CD4-positive, alpha-beta memory T cell (primary cell): ENCODE data around the gene P2RY2. TPM values are rescaled to one million over a fixed set of nuclear protein-coding genes. Genes with fewer than 3 reads are reported as not detected.

Experiments used
- CTCF ChIA-PET: fragments of 350-600 bp; sonication (Branson Sonifier 250); formaldehyde crosslinking; loops from one replicate; lab custom pipeline; 2021; ENCODE audit warnings: inconsistent platforms; ENCODE audit not compliant: partially characterized antibody; lab: Charles Lee
- POLR2A ChIA-PET: fragments of 350-600 bp; sonication (Branson Sonifier 250); formaldehyde crosslinking; loops from one replicate; lab custom pipeline; 2021; ENCODE audit not compliant: partially characterized antibody; lab: Charles Lee
- DNase-seq, 5 donors: peaks; one replicate each; pipeline versions ENCODE4 v3.0.0 to v3.0.0-alpha.2; 2020 to 2022; ENCODE audit warnings: mixed read lengths in 1 of 5
- H3K27ac ChIP-seq: one replicate; pipeline ENCODE4 v1.7.0; 2013; ENCODE audit warnings: low read depth, low read length
- H3K27me3 ChIP-seq: 2 replicates; pipeline ENCODE4 v1.7.0; 2013; ENCODE audit warnings: mild to moderate bottlenecking, low read length, moderate library complexity; ENCODE audit not compliant: insufficient read depth
- H3K36me3 ChIP-seq: 2 replicates; pipeline ENCODE4 v1.7.0; 2013; ENCODE audit warnings: mild to moderate bottlenecking, low read length, moderate library complexity; ENCODE audit not compliant: insufficient read depth
- H3K4me1 ChIP-seq: 2 replicates; pipeline ENCODE4 v1.7.0; 2013; ENCODE audit warnings: mild to moderate bottlenecking, low read length, moderate library complexity; ENCODE audit not compliant: insufficient read depth
- H3K4me3 ChIP-seq, 2 donors: one replicate each; pipeline ENCODE4 v1.7.0; 2013; ENCODE audit warnings: low read length in 2 of 2, mild to moderate bottlenecking in 1 of 2
- H3K9me3 ChIP-seq, 2 donors: one replicate each; pipeline ENCODE4 v1.7.0; 2013; ENCODE audit warnings: low read length in 2 of 2, control low read depth in 1 of 2; ENCODE audit not compliant: control insufficient read depth in 1 of 2
- H3K27ac Mint-ChIP-seq, 7 donors: one replicate each; pipeline ENCODE4 v1.8.0; 2020 to 2021; ENCODE audit warnings: mixed read lengths in 7 of 7, mild to moderate bottlenecking in 6 of 7, inconsistent platforms in 3 of 7, moderate library complexity in 3 of 7
- H3K27me3 Mint-ChIP-seq, 2 donors: one replicate each; pipeline ENCODE4 v1.8.0; 2020 to 2021; ENCODE audit warnings: mixed read lengths in 2 of 2
- H3K36me3 Mint-ChIP-seq, 2 donors: one replicate each; pipeline ENCODE4 v1.8.0; 2020 to 2021; ENCODE audit warnings: mixed read lengths in 2 of 2, inconsistent platforms in 1 of 2, mild to moderate bottlenecking in 1 of 2
- H3K4me1 Mint-ChIP-seq, 4 donors: one replicate each; pipeline ENCODE4 v1.8.0; 2020 to 2021; ENCODE audit warnings: mixed read lengths in 4 of 4, mild to moderate bottlenecking in 1 of 4
- H3K4me3 Mint-ChIP-seq, 8 donors: one replicate each; pipeline ENCODE4 v1.8.0; 2020 to 2021; ENCODE audit warnings: mixed read lengths in 8 of 8, mild to moderate bottlenecking in 7 of 8, moderate library complexity in 6 of 8, inconsistent platforms in 3 of 8
- H3K9me3 Mint-ChIP-seq, 8 donors: one replicate each; pipeline ENCODE4 v1.8.0; 2020 to 2021; ENCODE audit warnings: mixed read lengths in 8 of 8, mild to moderate bottlenecking in 5 of 8, inconsistent platforms in 3 of 8, moderate library complexity in 1 of 8
- intact Hi-C: fragments of 100-400 bp; cut with micrococcal nuclease; formaldehyde crosslinking; loops from one replicate; pipeline ENCODE4 v1.15.1; 2023
- polyA plus RNA-seq, 2 donors: library from polyadenylated mRNA; unstranded; fragments of 300-500 nt; fragmentation: Illumina TruSeq; gene quantifications; one replicate each; pipeline ENCODE4 v1.2.3, GENCODE V29; 2021
- total RNA-seq, 2 experiments: library from RNA; stranded (reverse); gene quantifications; one replicate each; pipeline ENCODE4 v1.2.3, GENCODE V29; 2021

P2RY2 gene
- total and polyA plus RNA-seq, 4 experiments from 2014 or later, result not detected

- CTCF ChIA-PET, result no interaction called here
- Histone ChIP-seq H3K36me3 (no peaks in the 10 kb centered on the region), H3K9me3 (no peaks in the 10 kb centered on the region), H3K27ac (no peak overlapping the region), H3K4me1 (peaks cover 10% of the 10 kb centered on the region), H3K27me3 (no peaks in the 10 kb centered on the region), H3K4me3 (no peak overlapping the region)
- Mint-ChIP-seq H3K27ac (peak overlapping the region in 1 of 7 donors; percentile 80), H3K27me3 (peaks cover 0 to 3% of the 10 kb centered on the region in 2 donors), H3K9me3 (no peaks in the 10 kb centered on the region), H3K4me1 (peaks cover 0 to 9% (median 3%) of the 10 kb centered on the region in 4 donors), H3K4me3 (no peak overlapping the region), H3K36me3 (no peaks in the 10 kb centered on the region)
- no peak for DNase-seq
- POLR2A ChIA-PET, result interaction anchor here (1.3 kb wide), 1 partner anchor 32 kb away, joined by 3 read pairs; the partner anchor contains the start of gene FCHSD2
- intact Hi-C loops, result no loop called here
These were observed 43.6 kb upstream of the P2RY2 start for GRCh38 chr11:73174495-73174791.

DNA sequence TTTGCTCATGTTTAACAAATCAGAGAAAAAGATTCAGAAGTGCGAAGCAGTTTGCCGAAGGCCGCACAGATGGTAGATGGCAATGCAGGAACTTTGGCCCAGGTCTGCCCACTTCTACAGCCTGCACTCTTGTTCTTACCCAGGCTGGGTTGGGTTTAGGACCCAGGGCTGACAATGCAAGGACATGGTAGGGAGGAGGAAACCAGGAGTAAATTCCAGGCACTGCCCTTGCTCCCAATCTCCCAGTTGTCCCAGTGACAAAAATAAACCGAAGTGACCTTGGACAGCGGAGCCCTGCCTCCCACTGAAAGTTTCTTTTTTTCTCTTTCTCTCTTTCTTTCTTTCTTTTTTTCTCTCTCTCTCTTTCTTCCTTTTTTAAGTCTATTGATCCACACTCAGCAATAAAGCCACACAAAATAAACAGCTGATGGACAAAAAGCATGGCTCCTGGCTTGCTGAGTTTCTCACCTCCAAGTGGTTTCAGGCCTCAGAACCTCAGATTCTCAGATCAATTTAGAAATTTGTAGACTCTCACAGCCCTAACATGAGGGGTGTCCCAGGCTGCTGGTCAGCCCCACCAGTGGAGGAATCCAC is 42.4 kb upstream of the P2RY2 start:
- H3K36me3 ChIP-seq, result no peaks in the 10 kb centered on the region
- H3K9me3 Mint-ChIP-seq, result no peaks in the 10 kb centered on the region
- H3K9me3 ChIP-seq, result no peaks in the 10 kb centered on the region
- H3K27me3 Mint-ChIP-seq, result peaks cover 0 to 3% of the 10 kb centered on the region in 2 donors
- H3K27ac ChIP-seq, result no peak overlapping the region
- no peaks in the 10 kb centered on the region for H3K27me3 ChIP-seq
- POLR2A ChIA-PET, result interaction anchor here (0.7 to 1.3 kb wide), 2 partner anchors 32 to 33 kb away, joined by 3 read pairs; partner anchors contain the start of gene FCHSD2
- H3K4me3 Mint-ChIP-seq, result no peak overlapping the region
- DNase-seq, result no peak
- no peaks in the 10 kb centered on the region for H3K36me3 Mint-ChIP-seq
- no peak overlapping the region for H3K4me3 ChIP-seq
- H3K4me1 ChIP-seq, result peaks cover 10% of the 10 kb centered on the region
- intact Hi-C loops, result no loop called here
- H3K27ac Mint-ChIP-seq, result peak overlapping the region in 2 of 7 donors; percentile 45 to 68
- H3K4me1 Mint-ChIP-seq, result peaks cover 0 to 9% (median 3%) of the 10 kb centered on the region in 4 donors
- CTCF ChIA-PET, result interaction anchor here (0.9 to 7.4 kb wide), 10 partner anchors 12 to 449 kb away, joined by 3 to 161 read pairs (median 18); partner anchors contain the start of gene FCHSD2

GRCh38 chr11:73176145-73176873 is 41.8 kb upstream of the P2RY2 start:
- Histone ChIP-seq H3K27ac (no peak overlapping the region), H3K36me3 (no peaks in the 10 kb centered on the region), H3K4me3 (no peak overlapping the region), H3K9me3 (no peaks in the 10 kb centered on the region), H3K27me3 (no peaks in the 10 kb centered on the region), H3K4me1 (peaks cover 10% of the 10 kb centered on the region)
- intact Hi-C loops, result no loop called here
- Mint-ChIP-seq H3K27ac (peak overlapping the region in 3 of 7 donors; percentile 43 to 68 (median 45)), H3K36me3 (no peaks in the 10 kb centered on the region), H3K4me3 (peak overlapping the region in 1 of 8 donors; percentile 6), H3K4me1 (peaks cover 0 to 9% (median 3%) of the 10 kb centered on the region in 4 donors), H3K27me3 (peaks cover 0 to 3% of the 10 kb centered on the region in 2 donors), H3K9me3 (no peaks in the 10 kb centered on the region)
- POLR2A ChIA-PET, result interaction anchor here (2.4 kb wide), 1 partner anchor 451 kb away, joined by 10 read pairs; no protein-coding TSS in a partner anchor
- no peak for DNase-seq
- CTCF ChIA-PET, result interaction anchor here (0.8 to 7.4 kb wide), 18 partner anchors 9 to 492 kb away, joined by 3 to 161 read pairs (median 12); partner anchors contain the start of gene FCHSD2

GRCh38 chr11:73176874-73177155 is 41.3 kb upstream of the P2RY2 start:
- H3K4me1 ChIP-seq, result peaks cover 10% of the 10 kb centered on the region
- peak overlapping the region in 1 of 7 donors; percentile 43 for H3K27ac Mint-ChIP-seq
- no peak for DNase-seq
- no peak overlapping the region for H3K4me3 Mint-ChIP-seq
- H3K36me3 ChIP-seq, result no peaks in the 10 kb centered on the region
- H3K9me3 ChIP-seq, result no peaks in the 10 kb centered on the region
- H3K27ac ChIP-seq, result no peak overlapping the region
- peaks cover 0 to 9% (median 3%) of the 10 kb centered on the region in 4 donors for H3K4me1 Mint-ChIP-seq
- CTCF ChIA-PET, result interaction anchor here (0.8 to 7.4 kb wide), 23 partner anchors 10 to 495 kb away, joined by 3 to 161 read pairs (median 11); partner anchors contain the start of gene FCHSD2
- H3K27me3 Mint-ChIP-seq, result peaks cover 0 to 3% of the 10 kb centered on the region in 2 donors
- POLR2A ChIA-PET, result interaction anchor here (1.6 to 2.8 kb wide), 4 partner anchors 34 to 452 kb away, joined by 5 to 27 read pairs (median 14); partner anchors contain the start of gene FCHSD2
- intact Hi-C loops, result no loop called here
- no peaks in the 10 kb centered on the region for H3K9me3 Mint-ChIP-seq
- no peak overlapping the region for H3K4me3 ChIP-seq
- H3K27me3 ChIP-seq, result no peaks in the 10 kb centered on the region
- no peaks in the 10 kb centered on the region for H3K36me3 Mint-ChIP-seq

DNA sequence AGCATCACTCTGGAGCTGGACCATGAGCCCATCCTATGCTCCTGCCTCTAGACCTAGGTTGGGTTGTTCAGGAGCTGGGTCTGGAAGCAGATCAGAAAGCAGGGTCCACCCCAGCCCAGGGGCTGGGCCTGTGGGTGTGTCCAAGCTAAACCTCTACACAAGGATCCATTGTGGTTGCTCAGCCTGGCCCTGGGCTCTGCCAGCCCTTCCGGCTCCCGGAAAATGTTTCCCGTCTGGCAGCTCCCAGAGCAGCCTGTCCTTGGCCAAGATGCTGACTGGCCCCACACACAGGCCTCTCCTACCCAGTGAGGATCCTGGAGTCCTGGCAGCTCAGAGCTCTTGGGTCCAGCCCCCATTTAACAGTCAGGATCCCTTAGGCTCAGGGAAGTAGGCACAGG is 40.7 kb upstream of the P2RY2 start:
- DNase-seq, result no peak
- no peaks in the 10 kb centered on the region for H3K27me3 ChIP-seq
- H3K9me3 ChIP-seq, result no peaks in the 10 kb centered on the region
- intact Hi-C loops, result no loop called here
- H3K27ac ChIP-seq, result no peak overlapping the region
- no peaks in the 10 kb centered on the region for H3K9me3 Mint-ChIP-seq
- peaks cover 0 to 9% (median 3%) of the 10 kb centered on the region in 4 donors for H3K4me1 Mint-ChIP-seq
- H3K4me3 ChIP-seq, result no peak overlapping the region
- POLR2A ChIA-PET, result interaction anchor here (0.5 to 2.8 kb wide), 6 partner anchors 34 to 455 kb away, joined by 3 to 27 read pairs (median 8); partner anchors contain the start of gene FCHSD2
- no peaks in the 10 kb centered on the region for H3K36me3 Mint-ChIP-seq
- peaks cover 10% of the 10 kb centered on the region for H3K4me1 ChIP-seq
- no peak overlapping the region for H3K27ac Mint-ChIP-seq
- H3K36me3 ChIP-seq, result no peaks in the 10 kb centered on the region
- no peak overlapping the region for H3K4me3 Mint-ChIP-seq
- H3K27me3 Mint-ChIP-seq, result peaks cover 0 to 3% of the 10 kb centered on the region in 2 donors
- CTCF ChIA-PET, result interaction anchor here (0.6 to 7.4 kb wide), 47 partner anchors 8 to 495 kb away, joined by 3 to 161 read pairs (median 4); partner anchors contain the start of genes FCHSD2 and STARD10

DNA sequence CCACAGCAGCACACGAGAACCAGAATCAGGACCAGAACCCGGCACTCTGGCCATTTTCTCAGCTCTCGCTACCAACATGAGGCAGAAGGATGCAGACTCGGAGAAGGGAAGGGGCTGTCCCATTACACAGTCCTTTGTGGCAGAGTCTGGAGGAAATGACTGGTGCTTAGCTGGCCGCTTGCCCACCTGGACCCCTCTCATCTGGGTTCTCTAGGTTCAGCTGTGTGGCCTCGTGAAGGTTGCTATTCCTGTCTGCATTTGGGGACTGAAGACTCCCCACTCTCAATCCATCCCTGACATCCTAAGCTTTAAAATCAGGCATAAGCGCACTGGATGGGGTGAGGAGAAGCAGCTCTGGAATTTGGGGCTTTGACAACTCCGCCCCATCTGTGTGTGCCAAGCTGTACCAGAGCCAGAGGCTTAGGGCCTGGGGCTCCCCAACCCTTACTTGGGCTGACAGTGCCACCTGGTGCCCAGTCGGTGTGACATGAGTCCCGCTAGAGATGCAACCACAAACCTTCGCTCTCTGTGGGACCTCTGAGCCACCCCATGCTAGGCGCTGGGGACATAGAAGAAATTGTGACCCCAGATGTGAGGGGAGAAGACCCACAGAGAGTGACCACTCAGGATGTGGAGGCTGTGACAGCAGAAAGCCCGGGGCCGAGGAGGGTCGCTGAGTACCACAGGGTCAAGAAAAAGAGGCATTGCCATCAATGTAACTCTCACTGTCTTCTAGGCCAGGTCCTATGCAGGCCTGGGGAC is 40.1 kb upstream of the P2RY2 start:
- Mint-ChIP-seq H3K4me1 (peaks cover 0 to 9% (median 3%) of the 10 kb centered on the region in 4 donors), H3K4me3 (no peak overlapping the region), H3K27me3 (peaks cover 0 to 3% of the 10 kb centered on the region in 2 donors), H3K9me3 (no peaks in the 10 kb centered on the region), H3K27ac (peak overlapping the region in 2 of 7 donors; percentile 35 to 43), H3K36me3 (no peaks in the 10 kb centered on the region)
- no peaks in the 10 kb centered on the region for H3K9me3 ChIP-seq
- H3K36me3 ChIP-seq, result no peaks in the 10 kb centered on the region
- H3K27ac ChIP-seq, result no peak overlapping the region
- ChIA-PET CTCF (interaction anchor here (0.6 to 7.4 kb wide), 55 partner anchors 9 to 496 kb away, joined by 3 to 161 read pairs (median 4); partner anchors contain the start of genes FCHSD2 and STARD10), POLR2A (interaction anchor here (0.5 to 2.8 kb wide), 7 partner anchors 35 to 493 kb away, joined by 3 to 27 read pairs (median 5); partner anchors contain the start of gene FCHSD2)
- intact Hi-C loops, result loop anchor here (1.0 to 2.0 kb wide), 5 partner anchors 35 to 593 kb away; partner anchors contain the start of gene FCHSD2
- H3K4me3 ChIP-seq, result no peak overlapping the region
- H3K27me3 ChIP-seq, result no peaks in the 10 kb centered on the region
- peaks cover 10% of the 10 kb centered on the region for H3K4me1 ChIP-seq
- peak; percentile 71 to 77 (median 73) for DNase-seq
